Right atrium auricular region (tissue), 2 donors: ENCODE results near the gene C10orf105. TPM values are rescaled to one million over a fixed set of nuclear protein-coding genes. Genes with fewer than 3 reads are reported as not detected.

Experiments
- DNase-seq: peaks from one replicate; pipeline ENCODE4 v3.0.0-alpha.2; 2019; ENCODE audit warnings: low spot score
- H3K27ac ChIP-seq, 2 donors: fragments of 200-600 bp; sonication (generic); 1 replicate in 1 of 2; 2 replicates in 1 of 2; pipeline ENCODE4 v1.5.1; 2016 to 2019
- H3K27me3 ChIP-seq, 2 donors: fragments of 200-600 bp; sonication (generic); one replicate each; pipeline versions ENCODE4 v1.5.1 to v1.6.0; 2017 to 2019
- H3K36me3 ChIP-seq: fragments of 200-600 bp; sonication (generic); one replicate; pipeline ENCODE4 v1.5.1; 2016
- H3K4me1 ChIP-seq, 2 donors: fragments of 200-600 bp; sonication (generic); one replicate each; pipeline versions ENCODE4 v1.5.1 to v1.6.0; 2017 to 2019
- H3K4me3 ChIP-seq, 2 donors: fragments of 200-600 bp; sonication (generic); 1 replicate in 1 of 2; 2 replicates in 1 of 2; pipeline ENCODE4 v1.5.1; 2017 to 2019; ENCODE audit warnings: mild to moderate bottlenecking in 1 of 2, moderate library complexity in 1 of 2
- H3K9me3 ChIP-seq, 2 donors: fragments of 200-600 bp; sonication (generic); one replicate each; pipeline ENCODE4 v1.5.1; 2019
- CTCF ChIP-seq, 2 donors: fragments of 200-600 bp; sonication (generic); IDR thresholded peaks; one replicate each; pipeline ENCODE4 v1.5.1; 2019; ENCODE audit warnings: antibody characterized with exemption in 2 of 2
- total RNA-seq, 2 donors: library from RNA; depleted of rRNA; stranded (reverse); fragments of >200 nt; gene quantifications; one replicate each; pipeline ENCODE4 v1.1.0, GENCODE V29; 2016

Gene C10orf105
- total RNA-seq, 2 donors from 2014 or later: 1.3 TPM; not detected in 1

- TF ChIP-seq CTCF (IDR thresholded peaks at IDR 0.05): no peak
Measured at GRCh38 chr10:71712170-71712569, 7.4 kb downstream of the C10orf105 start.

GRCh38 chr10:71711052-71711623 is 8.4 kb downstream of the C10orf105 start:
- Histone ChIP-seq H3K4me3 (no peak overlapping the region), H3K4me1 (peaks cover 0 to 39% of the 10 kb centered on the region in 2 donors), H3K36me3 (no peaks in the 10 kb centered on the region), H3K27ac (peak overlapping the region in 1 of 2 donors; percentile 79), H3K27me3 (no peaks in the 10 kb centered on the region), H3K9me3 (no peaks in the 10 kb centered on the region)
- no peak for TF ChIP-seq CTCF (IDR thresholded peaks at IDR 0.05)
- no peak for DNase-seq

More at GRCh38 chr10:71712170-71712569, 7.4 kb downstream of the C10orf105 start:
- Histone ChIP-seq H3K4me1 (peaks cover 0 to 50% of the 10 kb centered on the region in 2 donors), H3K27me3 (no peaks in the 10 kb centered on the region), H3K36me3 (no peaks in the 10 kb centered on the region), H3K4me3 (no peak overlapping the region), H3K27ac (peak overlapping the region; percentile 79 to 93), H3K9me3 (no peaks in the 10 kb centered on the region)
- no peak for DNase-seq

DNA sequence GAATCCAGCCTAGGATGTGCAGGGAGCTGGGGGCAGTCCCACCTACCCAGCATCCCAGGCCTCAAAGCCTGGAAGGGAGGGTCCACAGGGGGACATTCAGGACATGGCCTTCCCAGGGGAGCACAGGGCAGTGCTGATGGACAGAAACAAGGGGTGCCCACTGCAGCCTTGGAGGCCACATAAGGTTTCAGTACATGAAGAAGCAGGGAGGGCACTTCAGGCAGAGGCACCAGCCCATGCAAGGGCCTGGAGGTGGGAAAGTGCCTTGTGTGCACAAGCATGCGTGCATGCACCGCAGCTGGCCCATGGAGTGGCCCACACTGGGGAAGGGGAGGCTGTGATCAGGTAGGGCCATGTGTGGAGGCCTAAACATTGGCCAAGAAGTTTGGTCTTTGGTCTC is 9.1 kb downstream of the C10orf105 start:
- no peak for DNase-seq
- no peak for TF ChIP-seq CTCF (IDR thresholded peaks at IDR 0.05)
- H3K4me3 ChIP-seq: no peak overlapping the region
- peaks cover 0 to 33% of the 10 kb centered on the region in 2 donors for H3K4me1 ChIP-seq
- no peak overlapping the region for H3K27ac ChIP-seq
- no peaks in the 10 kb centered on the region for H3K9me3 ChIP-seq
- no peaks in the 10 kb centered on the region for H3K36me3 ChIP-seq
- H3K27me3 ChIP-seq: no peaks in the 10 kb centered on the region

GRCh38 chr10:71708897-71709882 is 10.4 kb downstream of the C10orf105 start:
- Histone ChIP-seq H3K4me1 (peaks cover 0 to 20% of the 10 kb centered on the region in 2 donors), H3K27me3 (no peaks in the 10 kb centered on the region), H3K36me3 (no peaks in the 10 kb centered on the region), H3K4me3 (no peak overlapping the region), H3K9me3 (no peaks in the 10 kb centered on the region), H3K27ac (no peak overlapping the region)
- no peak for TF ChIP-seq CTCF (IDR thresholded peaks at IDR 0.05)
- DNase-seq: no peak

DNA sequence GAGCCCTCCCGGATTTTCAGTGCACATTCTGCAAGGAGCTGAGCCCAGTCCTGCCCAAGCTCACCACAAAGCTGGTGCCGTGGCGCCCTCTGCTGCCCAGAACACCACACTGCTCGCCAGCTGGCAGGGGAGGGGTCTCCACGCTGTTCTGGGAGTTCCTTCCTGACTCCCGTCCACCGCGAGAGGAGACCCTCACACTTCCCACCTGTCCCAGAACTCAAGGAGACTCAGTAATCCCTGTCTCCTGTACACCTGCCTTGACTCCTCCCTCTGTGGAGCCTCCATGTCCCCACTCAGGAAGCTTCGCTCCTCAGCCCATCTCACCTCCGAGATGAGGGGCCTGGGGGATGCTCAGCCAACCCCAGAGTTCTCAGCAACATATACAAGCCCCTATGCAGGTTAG is 11.3 kb downstream of the C10orf105 start:
- no peak overlapping the region for H3K27ac ChIP-seq
- H3K27me3 ChIP-seq: no peaks in the 10 kb centered on the region
- peak; percentile 64 to 89 for TF ChIP-seq CTCF (IDR thresholded peaks at IDR 0.05)

More for the DNA sequence above, 11.3 kb downstream of the C10orf105 start:
- Histone ChIP-seq H3K36me3 (no peaks in the 10 kb centered on the region), H3K4me1 (peaks cover 0 to 11% of the 10 kb centered on the region in 2 donors), H3K4me3 (no peak overlapping the region), H3K9me3 (no peaks in the 10 kb centered on the region)
- no peak for DNase-seq
